H9 (cell line): Measurements from ENCODE around the gene TMCC1. TPM values are rescaled to one million over a fixed set of nuclear protein-coding genes. Genes with fewer than 3 reads are reported as not detected.

Experiments
- DNase-seq: peaks from one replicate; pipeline ENCODE4 v3.0.0-alpha.2; 2017
- H2AFZ ChIP-seq: one replicate; pipeline ENCODE4 v1.6.1; 2013; ENCODE audit warnings: mild to moderate bottlenecking, low read length, control low read depth, moderate library complexity
- H2AK5ac ChIP-seq: 2 replicates; pipeline ENCODE4 v1.6.1; 2013; ENCODE audit warnings: low read length, control low read depth, mixed read lengths; ENCODE audit not compliant: insufficient read length
- H2BK120ac ChIP-seq: one replicate; pipeline ENCODE4 v1.6.1; 2013; ENCODE audit warnings: low read depth, mild to moderate bottlenecking, low read length, control low read depth, inconsistent platforms; ENCODE audit not compliant: poor library complexity, severe bottlenecking
- H2BK12ac ChIP-seq: 2 replicates; pipeline ENCODE4 v1.6.1; 2013; ENCODE audit warnings: low read length, control low read depth, mixed read lengths, low read depth; ENCODE audit not compliant: insufficient read length
- H2BK15ac ChIP-seq: 2 replicates; pipeline ENCODE4 v1.6.1; 2013; ENCODE audit warnings: low read depth, low read length, control low read depth
- H2BK20ac ChIP-seq: one replicate; pipeline ENCODE4 v1.6.1; 2013; ENCODE audit warnings: low read depth, mild to moderate bottlenecking, low read length, control low read depth, inconsistent platforms; ENCODE audit not compliant: poor library complexity, severe bottlenecking
- H2BK5ac ChIP-seq: 2 replicates; pipeline ENCODE4 v1.6.1; 2013; ENCODE audit warnings: low read length, control low read depth, mixed read lengths; ENCODE audit not compliant: insufficient read length
- H3K14ac ChIP-seq: 2 replicates; pipeline ENCODE4 v1.6.1; 2013; ENCODE audit warnings: low read length, control low read depth; ENCODE audit not compliant: insufficient read depth
- H3K18ac ChIP-seq: 2 replicates; pipeline ENCODE4 v1.6.1; 2013; ENCODE audit warnings: low read depth, mild to moderate bottlenecking, mixed read lengths, low read length, control low read depth; ENCODE audit not compliant: insufficient read length
- H3K23ac ChIP-seq: 2 replicates; pipeline ENCODE4 v1.6.1; 2013; ENCODE audit warnings: low read length, control low read depth, mixed read lengths, low read depth; ENCODE audit not compliant: insufficient read length
- H3K23me2 ChIP-seq: 2 replicates; pipeline ENCODE4 v1.6.1; 2013; ENCODE audit warnings: low read depth, mild to moderate bottlenecking, mixed read lengths, low read length, control low read depth; ENCODE audit not compliant: insufficient read length, poor library complexity, severe bottlenecking
- H3K27ac ChIP-seq: 2 replicates; pipeline ENCODE4 v1.5.1; 2013; ENCODE audit warnings: low read length, control low read depth, mixed read lengths, low read depth; ENCODE audit not compliant: insufficient read length
- H3K27me3 ChIP-seq: 2 replicates; pipeline ENCODE4 v1.6.1; 2013; ENCODE audit warnings: low read length, control low read depth, inconsistent platforms; ENCODE audit not compliant: insufficient read depth
- H3K4ac ChIP-seq: 2 replicates; pipeline ENCODE4 v1.6.1; 2013; ENCODE audit warnings: low read depth, mild to moderate bottlenecking, control low read depth, inconsistent platforms, low read length, moderate library complexity
- H3K4me1 ChIP-seq: 2 replicates; pipeline ENCODE4 v1.6.1; 2013; ENCODE audit warnings: low read length, control low read depth, inconsistent platforms; ENCODE audit not compliant: insufficient read depth
- H3K4me2 ChIP-seq: 2 replicates; pipeline ENCODE4 v1.6.1; 2013; ENCODE audit warnings: low read length, control low read depth, mixed read lengths; ENCODE audit not compliant: insufficient read length, insufficient read depth
- H3K56ac ChIP-seq: 2 replicates; pipeline ENCODE4 v1.6.1; 2013; ENCODE audit warnings: low read depth, mild to moderate bottlenecking, mixed read lengths, low read length, control low read depth; ENCODE audit not compliant: insufficient read length
- H3K79me1 ChIP-seq: 2 replicates; pipeline ENCODE4 v1.6.1; 2013; ENCODE audit warnings: low read depth, mild to moderate bottlenecking, moderate library complexity, low read length, control low read depth, inconsistent platforms; ENCODE audit not compliant: insufficient read depth, poor library complexity, severe bottlenecking
- H3K79me2 ChIP-seq: 2 replicates; pipeline ENCODE4 v1.6.1; 2013; ENCODE audit warnings: low read length, control low read depth, inconsistent platforms; ENCODE audit not compliant: insufficient read depth
- H3K9ac ChIP-seq: 2 replicates; pipeline ENCODE4 v1.6.1; 2013; ENCODE audit warnings: low read length, control low read depth, mixed read lengths; ENCODE audit not compliant: insufficient read length; ENCODE audit errors: extremely low read depth
- H3K9me3 ChIP-seq: one replicate; pipeline ENCODE4 v1.6.1; 2013; ENCODE audit warnings: low read depth, low read length, inconsistent platforms; ENCODE audit not compliant: control insufficient read depth
- H3T11ph ChIP-seq: one replicate; pipeline ENCODE4 v1.6.1; 2013; ENCODE audit warnings: mild to moderate bottlenecking, low read length, control low read depth, inconsistent platforms
- H4K20me1 ChIP-seq: one replicate; pipeline ENCODE4 v1.6.1; 2013; ENCODE audit not compliant: control insufficient read depth, insufficient read length, insufficient read depth
- H4K5ac ChIP-seq: 2 replicates; pipeline ENCODE4 v1.6.1; 2013; ENCODE audit warnings: low read depth, mild to moderate bottlenecking, mixed read lengths, low read length, control low read depth; ENCODE audit not compliant: insufficient read length
- H4K8ac ChIP-seq: replicated peaks from 2 replicates; pipeline ENCODE4 v1.6.1; 2013; ENCODE audit warnings: low read length, control low read depth, mixed read lengths, low read depth; ENCODE audit not compliant: insufficient read length
- H4K91ac ChIP-seq: 2 replicates; pipeline ENCODE4 v1.6.1; 2013; ENCODE audit warnings: low read depth, mild to moderate bottlenecking, moderate library complexity, mixed read lengths, low read length, control low read depth; ENCODE audit not compliant: insufficient read length
- H3K27ac Mint-ChIP-seq, 3 experiments: 2 replicates in 2 of 3; 3 replicates in 1 of 3; pipeline ENCODE4 v1.8.0; 2020 to 2021; ENCODE audit warnings: mixed read lengths in 3 of 3, mild to moderate bottlenecking in 1 of 3, moderate library complexity in 1 of 3
- H3K27me3 Mint-ChIP-seq: 2 replicates; pipeline ENCODE4 v1.8.0; 2021; ENCODE audit warnings: low read depth, mild to moderate bottlenecking, moderate library complexity, mixed read lengths
- H3K36me3 Mint-ChIP-seq, 3 experiments: 2 replicates in 2 of 3; 3 replicates in 1 of 3; pipeline ENCODE4 v1.8.0; 2020 to 2021; ENCODE audit warnings: low read depth in 3 of 3, mixed read lengths in 3 of 3; ENCODE audit not compliant: insufficient read depth in 1 of 3
- H3K4me1 Mint-ChIP-seq, 2 experiments: 2 replicates each; pipeline ENCODE4 v1.8.0; 2020; ENCODE audit warnings: mixed read lengths in 2 of 2
- H3K4me3 Mint-ChIP-seq, 2 experiments: 2 replicates in 1 of 2; 3 replicates in 1 of 2; pipeline ENCODE4 v1.8.0; 2020 to 2021; ENCODE audit warnings: mild to moderate bottlenecking in 2 of 2, mixed read lengths in 2 of 2, moderate library complexity in 1 of 2
- H3K9me3 Mint-ChIP-seq, 2 experiments: 2 replicates in 1 of 2; 3 replicates in 1 of 2; pipeline ENCODE4 v1.8.0; 2020; ENCODE audit warnings: mild to moderate bottlenecking in 2 of 2, mixed read lengths in 2 of 2, moderate library complexity in 1 of 2
- CTCF ChIP-seq: fragments of 200-600 bp; sonication (generic); conservative IDR thresholded peaks from 3 replicates; pipeline ENCODE4 v1.8.0; 2021; ENCODE audit warnings: antibody characterized with exemption, mild to moderate bottlenecking
- WGBS: extraction: QIAGEN DNeasy Blood & Tissue Kit; methylation state at CpG from one replicate; pipeline ENCODE4 v1.1.7; 2013; ENCODE audit warnings: missing lambda C conversion rate, low lambda C conversion rate, mixed read lengths; ENCODE audit not compliant: insufficient read length; ENCODE audit errors: extremely low coverage; 5-methylcytosine and 5-hydroxymethylcytosine counted together
- total RNA-seq: library from RNA; stranded (reverse); gene quantifications from 2 replicates; pipeline ENCODE4 v1.2.1, GENCODE V29; 2021

Gene TMCC1
- total RNA-seq, 1 experiment from 2014 or later = 24.4 TPM

- Histone ChIP-seq H2AK5ac (no peak overlapping the region), H3T11ph (no peak overlapping the region), H4K20me1 (no peaks in the 10 kb centered on the region), H4K5ac (no peak overlapping the region), H4K91ac (no peak overlapping the region), H2BK12ac (no peak overlapping the region), H2BK120ac (no peak overlapping the region), H3K9me3 (no peaks in the 10 kb centered on the region), H3K27ac (no peak overlapping the region), H3K4me2 (no peak overlapping the region), H3K18ac (no peak overlapping the region), H3K23me2 (no peaks in the 10 kb centered on the region), H3K4me1 (no peaks in the 10 kb centered on the region), H3K27me3 (no peaks in the 10 kb centered on the region), H2BK20ac (no peak overlapping the region), H3K14ac (no peak overlapping the region), H2BK15ac (no peak overlapping the region), H4K8ac (no peak overlapping the region), H3K23ac (no peak overlapping the region), H3K79me2 (no peaks in the 10 kb centered on the region), H2BK5ac (no peak overlapping the region), H3K79me1 (no peaks in the 10 kb centered on the region), H3K56ac (no peak overlapping the region), H3K4ac (no peak overlapping the region), H3K9ac (no peak overlapping the region), H2AFZ (no peak overlapping the region)
- TF ChIP-seq CTCF = no peak
- no peak for DNase-seq
- Mint-ChIP-seq H3K4me3 (no peak overlapping the region), H3K27me3 (no peaks in the 10 kb centered on the region; the same call in 1 of the 2 replicates), H3K27ac (no peak overlapping the region), H3K9me3 (peaks cover 9 to 15% of the 10 kb centered on the region in 2 experiments), H3K36me3 (peaks cover 1 to 15% (median 1%) of the 10 kb centered on the region in 3 experiments; a peak in 5 of 7 replicates), H3K4me1 (peaks cover 8 to 11% of the 10 kb centered on the region in 2 experiments)
- WGBS = no CpG with 5 or more reads among the region's 4 CpGs
These were observed 257.9 kb downstream of the TMCC1 start for GRCh38 chr3:129635656-129636055.
